Right ventricle myocardium superior (tissue), 1 donor: Measurements from ENCODE around the gene SLIT3. TPM values are rescaled to one million over a fixed set of nuclear protein-coding genes. Genes with fewer than 3 reads are reported as not detected.

Source experiments
- ATAC-seq: fragments of 200-7000 bp; cut with Tn5 transposase; one replicate; pipeline ENCODE4 v1.9.1; 2020; ENCODE audit warnings: mild to moderate bottlenecking; ENCODE audit not compliant: poor library complexity
- DNase-seq: peaks from one replicate; pipeline ENCODE4 v3.0.0-alpha.2; 2020
- intact Hi-C: fragments of 100-400 bp; cut with DNase I; formaldehyde crosslinking; loops from one replicate; pipeline ENCODE4 v1.11.2; 2022
- total RNA-seq: library from RNA; stranded (reverse); fragmentation: NEBNext Ultra II Directional; extraction: Animal tissue kit (Norgen Biotek cat#: 25700); gene quantifications from one replicate; pipeline ENCODE4 v1.2.1, GENCODE V29; 2021
- donor health status: DM: no; HTN: yes; CAD: no; lungs with severe emphysema.

Gene SLIT3
- total RNA-seq, 1 donor from 2014 or later = 12.5 TPM

DNA sequence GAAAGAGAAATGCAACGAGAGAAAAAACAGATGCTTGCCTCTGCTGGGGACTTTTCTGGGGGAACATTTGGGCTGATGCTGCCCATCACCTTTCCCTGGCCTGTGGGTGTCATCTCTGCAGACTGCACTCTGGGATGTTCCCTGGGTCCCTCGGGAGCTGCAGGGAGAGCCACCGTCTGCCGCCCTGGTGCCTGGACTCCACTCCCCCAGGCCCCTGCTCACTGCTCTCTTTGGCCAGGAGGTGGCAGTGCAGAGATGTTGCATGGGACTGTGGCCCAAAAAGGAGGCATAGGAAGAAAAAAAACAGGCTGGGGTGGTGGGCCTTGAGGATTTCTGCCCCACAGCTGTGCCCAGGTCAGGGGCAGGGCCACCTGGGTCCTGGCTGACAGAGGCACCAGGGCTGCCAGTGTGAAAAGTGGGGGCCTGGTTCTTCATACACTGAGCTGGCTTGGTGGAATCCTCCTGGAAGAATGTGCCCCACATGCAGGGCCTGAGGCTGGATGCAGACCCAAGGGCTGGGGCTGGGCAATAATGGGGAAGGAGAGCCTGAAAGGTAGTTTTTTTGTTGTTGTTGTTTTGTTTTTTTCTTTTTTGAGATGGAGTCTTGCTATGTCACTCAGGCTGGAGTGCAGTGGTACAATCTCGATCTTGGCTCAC, 353.6 kb downstream of the SLIT3 start:
- peak; percentile 68 for ATAC-seq
- intact Hi-C loops = loop anchor here (10.0 kb wide), 1 partner anchor 243 kb away; no protein-coding TSS in a partner anchor
- DNase-seq = peak; percentile 53

DNA sequence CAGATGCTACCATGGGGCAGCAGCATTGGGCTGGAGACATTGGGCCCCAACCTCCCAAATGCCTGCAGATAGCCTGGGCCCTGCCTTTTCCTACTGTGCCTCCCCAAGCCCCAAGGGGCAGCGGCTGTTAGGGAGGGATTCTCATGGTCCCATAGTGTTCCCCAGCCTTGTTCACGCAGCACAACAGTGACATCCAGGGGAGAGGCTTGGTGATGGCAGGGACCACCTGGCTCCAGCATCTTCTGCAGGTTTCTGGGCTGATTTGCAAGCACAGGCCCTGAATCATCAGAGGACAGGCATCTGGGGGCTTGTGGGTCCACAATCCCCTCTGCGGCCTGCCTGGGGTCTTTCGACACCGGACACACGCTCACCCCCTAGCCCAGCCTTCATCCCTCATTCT, 354.6 kb downstream of the SLIT3 start:
- intact Hi-C loops = loop anchor here (10.0 kb wide), 1 partner anchor 242 kb away; no protein-coding TSS in a partner anchor
- ATAC-seq = peak; percentile 51
- no peak for DNase-seq

DNA sequence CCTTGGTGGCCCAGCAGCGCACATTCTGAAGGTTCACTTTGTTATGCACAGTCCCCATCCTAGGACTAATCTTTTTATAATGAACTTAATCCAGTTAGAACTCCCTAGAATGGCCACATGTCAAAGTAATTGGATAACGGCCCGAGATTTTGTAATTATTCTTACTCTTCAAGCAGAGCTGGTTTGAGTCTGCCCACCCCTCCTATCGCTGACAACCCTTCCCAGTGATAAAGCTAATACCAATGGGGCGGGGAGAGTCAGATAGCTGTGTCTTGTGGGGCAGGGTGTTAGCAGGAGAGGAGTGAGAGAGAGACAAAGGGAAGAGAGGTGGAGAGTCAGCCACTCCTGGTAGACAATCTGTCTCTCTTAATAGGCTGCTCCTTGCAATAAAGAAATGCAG, 356.9 kb downstream of the SLIT3 start:
- DNase-seq (no peak), ATAC-seq (peak; percentile 32)
- intact Hi-C loops = loop anchor here (10.0 kb wide), 1 partner anchor 239 kb away; no protein-coding TSS in a partner anchor

DNA sequence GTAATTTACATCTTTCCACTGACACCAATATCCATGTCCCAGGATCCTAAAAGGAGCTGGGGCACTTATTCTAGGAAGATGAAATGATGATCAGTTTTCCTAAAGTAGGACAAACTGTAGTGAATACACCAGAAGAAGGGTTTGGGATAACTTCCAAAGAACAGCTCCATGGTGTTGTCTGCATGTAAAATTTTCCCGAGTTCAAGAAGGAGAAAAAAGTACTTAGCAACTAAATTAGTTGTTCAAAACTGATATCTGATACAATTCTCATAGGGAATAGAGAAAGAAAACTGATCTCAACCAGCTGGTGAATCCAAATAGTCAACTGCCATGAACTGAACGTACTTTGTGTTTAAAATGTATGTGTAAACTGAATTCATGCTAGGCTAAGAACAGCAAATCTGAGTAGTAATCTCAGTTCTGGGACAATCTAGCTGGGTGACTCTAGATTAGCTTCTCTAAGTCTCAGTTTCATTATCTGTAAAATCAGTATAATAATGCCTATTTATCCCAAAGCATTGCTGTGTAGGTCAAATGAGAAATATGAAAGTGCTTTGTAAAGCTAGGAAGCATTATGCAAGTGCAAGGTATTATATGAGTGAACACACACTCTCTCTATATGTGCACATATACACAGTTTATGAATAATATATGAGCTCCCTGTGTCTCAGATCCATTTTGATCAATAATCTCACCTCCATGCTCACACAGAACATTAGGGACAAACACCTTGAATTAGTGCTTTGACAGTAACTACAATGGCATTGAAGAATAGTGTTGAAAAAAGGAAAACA, 357.7 kb downstream of the SLIT3 start:
- intact Hi-C loops = loop anchor here (10.0 kb wide), 1 partner anchor 238 kb away; no protein-coding TSS in a partner anchor
- ATAC-seq (no peak), DNase-seq (no peak)

DNA sequence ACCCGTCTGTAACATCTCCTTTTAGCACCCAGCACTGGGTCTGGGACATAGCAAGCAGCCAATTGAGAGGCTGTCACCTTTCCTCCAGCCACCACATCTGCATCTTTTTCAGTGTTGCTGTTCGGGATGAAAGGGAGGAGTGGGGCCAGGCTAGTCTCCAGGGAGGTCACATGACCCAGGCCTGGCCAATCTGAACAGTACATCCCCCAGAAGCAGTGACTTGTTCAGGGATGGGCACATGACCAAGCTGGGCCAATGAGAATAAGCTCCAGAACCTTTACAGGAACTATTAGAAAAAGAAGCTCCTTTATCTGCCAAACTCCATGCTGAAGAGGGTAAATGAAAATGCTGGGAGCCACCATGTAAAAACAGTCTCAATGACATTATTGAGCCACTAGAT, 359.0 kb downstream of the SLIT3 start:
- intact Hi-C loops = loop anchor here (10.0 kb wide), 1 partner anchor 237 kb away; no protein-coding TSS in a partner anchor
- no peak for DNase-seq
- no peak for ATAC-seq

DNA sequence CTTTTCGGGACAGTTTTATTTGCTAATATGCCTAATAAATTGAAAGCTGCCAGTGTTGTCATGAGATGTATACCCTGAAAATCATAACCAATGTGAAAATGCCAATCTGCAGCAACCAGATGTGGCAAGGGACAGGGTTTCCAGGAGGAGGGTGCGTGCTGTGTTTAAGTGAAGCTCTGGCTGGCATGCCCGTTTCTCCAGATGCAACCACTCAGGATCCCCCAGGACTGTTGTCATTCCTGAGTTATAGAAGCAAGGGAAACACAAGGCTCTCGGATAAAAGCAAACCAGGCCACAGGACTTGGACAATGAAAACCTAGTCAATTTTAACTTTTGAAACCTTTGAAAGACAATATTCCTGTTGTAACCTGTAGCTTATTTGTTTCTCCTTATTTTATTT, 360.2 kb downstream of the SLIT3 start:
- intact Hi-C loops = loop anchor here (10.0 kb wide), 1 partner anchor 236 kb away; no protein-coding TSS in a partner anchor

DNA sequence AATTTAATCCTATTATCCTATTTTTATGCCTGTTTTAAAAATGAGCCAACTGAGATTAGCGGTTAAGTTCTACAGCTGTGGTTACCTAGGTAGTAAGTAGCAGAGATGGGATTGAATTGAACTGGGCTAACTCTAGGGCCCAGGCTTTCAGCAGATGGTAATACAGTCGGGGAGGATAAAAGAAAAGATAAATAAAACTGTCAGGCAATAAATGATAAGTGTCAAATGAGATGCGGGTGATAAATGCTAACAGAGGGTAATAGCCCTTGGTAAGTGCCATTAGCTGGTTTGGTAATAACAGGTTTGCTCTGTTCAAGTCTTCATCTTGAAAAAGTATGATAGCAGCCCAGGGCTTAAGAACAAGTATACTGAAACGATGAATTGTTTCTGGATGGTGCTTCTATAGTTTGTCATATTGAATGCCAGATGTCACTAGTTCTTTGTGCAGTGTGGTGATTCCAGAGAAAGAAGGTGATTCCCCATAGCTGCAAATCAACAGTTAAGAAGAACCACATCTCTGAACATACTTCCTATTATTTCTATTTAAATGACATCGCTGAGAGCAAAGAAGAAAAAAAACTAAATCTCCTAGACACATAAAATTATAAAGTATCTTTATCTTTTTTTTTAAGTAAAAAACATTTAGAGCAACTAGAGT, 360.9 kb downstream of the SLIT3 start:
- DNase-seq = no peak
- ATAC-seq = no peak
- intact Hi-C loops = loop anchor here (10.0 kb wide), 1 partner anchor 235 kb away; no protein-coding TSS in a partner anchor

More for the DNA sequence above, 360.2 kb downstream of the SLIT3 start:
- ATAC-seq (no peak), DNase-seq (no peak)

DNA sequence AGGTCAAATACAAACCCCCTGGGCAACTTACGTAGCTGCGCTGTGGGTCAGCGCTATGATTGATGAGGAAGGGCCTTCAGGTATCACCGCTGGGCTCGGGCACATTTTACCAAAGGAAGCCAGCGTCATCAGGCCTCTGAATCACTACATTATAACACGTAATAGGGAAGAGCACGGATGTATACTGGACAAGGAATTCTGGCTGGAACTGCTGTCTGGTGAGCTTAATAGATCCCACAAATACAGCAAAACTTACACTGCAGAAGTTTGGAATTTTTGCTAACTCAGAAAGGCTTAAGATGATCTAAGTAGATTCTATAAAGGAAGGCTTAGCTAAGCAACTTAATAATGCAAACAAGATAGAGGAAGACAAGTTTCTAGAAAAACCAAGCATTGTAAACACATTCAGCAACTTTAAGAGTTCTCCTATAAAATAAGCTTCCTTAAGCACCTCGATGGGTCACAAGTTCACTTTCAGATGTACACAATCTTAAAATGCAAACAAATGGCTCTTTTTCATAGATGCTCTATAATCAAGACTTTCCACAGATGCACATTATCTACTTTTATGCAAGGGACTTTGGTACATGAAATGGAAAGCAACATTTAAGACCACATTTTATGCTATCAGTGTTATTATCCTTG, 361.7 kb downstream of the SLIT3 start:
- DNase-seq (no peak), ATAC-seq (no peak)
- intact Hi-C loops = no loop called here

DNA sequence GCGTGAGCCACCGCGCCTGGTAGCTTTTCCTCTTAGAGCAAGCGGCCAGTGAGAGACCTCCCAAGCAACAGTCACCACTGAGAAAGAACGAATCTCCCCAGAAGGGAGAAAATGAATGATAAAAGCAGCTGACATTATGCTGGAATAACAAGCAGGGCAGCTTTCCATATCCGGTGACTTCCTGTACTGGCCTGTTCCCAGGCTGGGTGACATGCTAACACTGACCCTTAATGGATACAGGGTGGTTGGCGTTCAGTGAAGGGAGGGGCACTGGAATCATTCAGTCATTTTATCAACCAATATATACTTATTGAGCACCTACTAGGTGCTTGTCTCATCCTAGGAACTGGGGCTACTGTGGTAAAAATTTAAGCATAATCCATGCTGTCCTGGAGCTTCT, 364.4 kb downstream of the SLIT3 start:
- intact Hi-C loops = no loop called here
- DNase-seq = no peak
- no peak for ATAC-seq

DNA sequence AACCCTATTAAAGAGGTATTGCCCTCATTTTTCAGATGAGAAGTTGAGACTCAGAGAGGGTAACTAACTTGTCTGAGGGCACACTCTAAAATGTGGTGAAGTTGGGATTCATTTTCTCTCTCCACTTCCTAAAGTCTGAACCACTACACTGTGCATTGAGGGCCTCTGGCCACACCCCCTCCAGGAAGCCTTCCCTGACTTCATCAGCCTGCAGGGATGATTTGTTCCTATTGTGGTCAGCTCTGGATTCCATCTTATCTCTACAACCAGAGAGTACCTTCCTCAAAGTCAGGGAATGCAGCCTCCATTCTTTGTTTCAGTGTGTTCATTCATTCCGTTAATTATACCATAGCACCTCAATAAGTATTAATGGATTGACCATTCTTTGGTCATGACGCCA, 365.8 kb downstream of the SLIT3 start:
- intact Hi-C loops = no loop called here
- no peak for ATAC-seq
- no peak for DNase-seq

DNA sequence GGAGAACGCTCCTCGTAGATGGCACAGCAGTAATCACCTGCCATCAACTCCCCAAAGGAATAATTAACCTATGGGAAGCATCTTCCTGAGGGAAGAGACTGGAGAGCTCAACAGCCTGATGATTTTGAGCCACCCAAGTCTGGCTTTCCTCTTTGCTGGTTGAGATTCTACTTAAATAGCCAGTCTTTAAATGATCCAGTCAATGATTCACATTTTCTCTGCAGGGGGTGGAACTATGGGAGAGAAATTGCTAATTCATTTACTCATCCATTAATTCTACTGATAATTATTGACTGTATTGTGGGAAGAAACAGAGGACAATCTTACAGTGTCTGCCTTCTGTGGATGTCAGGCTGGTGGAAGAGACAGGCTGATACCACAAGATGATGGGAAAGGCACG, 366.8 kb downstream of the SLIT3 start:
- no peak for DNase-seq
- intact Hi-C loops = no loop called here
- no peak for ATAC-seq

DNA sequence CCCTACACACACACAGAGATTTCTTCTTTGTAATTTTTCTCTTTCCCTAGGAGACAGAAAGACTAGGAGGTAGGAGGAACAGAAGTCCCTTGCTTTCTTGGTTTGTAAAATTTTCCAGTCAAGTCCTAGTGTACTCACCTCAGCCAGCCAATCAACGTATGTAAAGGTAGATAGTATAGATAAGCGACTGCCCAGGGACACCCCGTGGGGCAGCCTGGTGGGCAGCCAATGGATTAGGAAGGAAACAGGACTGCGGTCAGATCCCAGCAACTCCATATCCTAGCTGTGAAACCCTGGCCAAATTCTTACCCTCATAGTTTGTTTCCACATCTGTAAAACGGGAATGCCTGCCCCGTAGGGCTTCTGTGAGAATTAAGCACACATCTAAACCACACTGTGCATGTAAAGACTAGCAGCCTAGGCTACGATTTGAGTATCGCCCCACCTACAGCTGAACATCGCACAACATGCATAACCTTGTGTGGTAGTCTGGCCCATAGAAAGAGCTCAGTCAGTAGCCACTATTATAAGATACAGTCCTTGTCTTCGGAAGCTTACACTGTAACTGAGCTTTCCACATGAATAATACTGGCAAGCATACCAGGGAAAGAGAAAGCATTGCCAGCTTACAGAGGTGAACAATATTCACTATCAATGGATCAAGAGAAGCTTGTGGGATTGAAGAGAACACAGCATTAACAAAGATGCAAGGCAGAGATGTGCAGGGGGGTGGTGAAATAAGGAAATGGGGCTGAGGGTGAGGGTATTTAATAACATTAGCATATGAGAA, 368.3 kb downstream of the SLIT3 start:
- ATAC-seq (no peak), DNase-seq (no peak)
- intact Hi-C loops = no loop called here

DNA sequence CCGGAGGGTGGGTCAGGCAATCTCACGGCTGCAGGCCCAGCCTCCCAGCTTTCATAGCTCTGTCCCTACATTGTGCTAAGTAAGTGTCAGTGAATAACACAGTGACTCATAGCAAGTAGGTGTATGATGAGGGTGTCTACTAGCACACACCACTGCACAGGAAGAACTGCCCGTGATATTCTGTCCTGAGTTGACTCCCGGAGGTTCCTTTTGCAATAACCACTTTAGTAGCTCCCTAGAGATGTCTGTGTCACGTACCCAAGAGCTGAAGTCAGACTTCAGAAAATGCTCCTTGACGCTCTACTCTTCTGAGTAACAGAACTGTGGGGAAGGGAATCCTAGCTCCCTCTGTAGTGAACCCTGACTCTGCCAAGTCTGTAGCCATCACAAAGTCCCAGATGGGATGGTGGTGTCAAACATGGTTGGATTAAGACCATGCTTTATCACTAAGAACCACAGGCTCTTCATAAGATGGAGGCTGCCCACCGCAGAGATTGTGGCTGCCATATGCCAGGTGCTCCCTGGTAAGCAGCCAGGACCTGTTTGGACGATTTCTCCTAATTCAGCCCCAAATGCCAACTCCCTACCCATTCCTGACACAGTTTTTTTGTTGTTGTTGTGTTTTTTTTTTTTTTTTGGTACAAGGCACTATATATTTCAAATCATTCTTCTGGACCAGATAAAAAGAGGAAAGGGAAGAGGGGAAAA, 369.1 kb downstream of the SLIT3 start:
- DNase-seq = no peak
- ATAC-seq = peak; percentile 36
- intact Hi-C loops = no loop called here

DNA sequence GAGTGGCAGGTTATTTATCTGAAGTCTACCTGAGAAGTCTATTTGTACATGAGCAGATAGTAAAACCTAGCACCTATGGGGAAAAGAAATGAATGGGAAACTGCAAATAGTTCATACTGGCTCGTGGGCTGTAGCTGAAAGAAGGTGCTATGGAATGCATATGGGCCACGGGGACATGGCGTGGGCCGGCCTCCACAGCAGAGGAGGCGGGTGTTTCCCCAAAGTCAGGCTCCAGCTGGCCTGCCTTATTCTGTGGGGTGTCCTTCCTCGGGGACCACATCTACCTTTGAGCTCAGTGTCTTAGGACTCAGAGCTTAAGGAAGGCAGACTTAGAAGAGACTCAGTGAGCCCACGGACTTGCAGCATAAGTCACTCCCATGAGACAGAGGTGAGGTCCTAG, 371.3 kb downstream of the SLIT3 start:
- DNase-seq = no peak
- intact Hi-C loops = no loop called here
- ATAC-seq = no peak

DNA sequence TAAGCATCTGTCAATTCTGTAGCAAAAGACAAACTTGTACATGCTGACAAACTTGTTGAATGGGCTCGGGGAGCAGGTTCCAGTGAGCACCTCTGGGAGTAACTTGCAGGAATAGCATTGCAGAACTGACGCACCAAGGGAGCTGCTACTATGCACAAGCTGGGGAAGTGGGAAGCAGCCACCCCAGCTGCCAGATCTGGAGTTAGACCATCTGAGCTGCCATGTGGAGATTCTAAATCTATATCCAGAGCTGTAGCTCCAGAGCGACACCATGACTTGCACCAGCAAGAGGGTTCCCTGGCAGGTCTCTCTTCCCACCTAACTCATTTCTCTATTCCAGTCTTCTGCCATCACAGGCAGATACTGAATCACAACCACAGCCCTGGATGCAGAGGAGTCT, 375.8 kb downstream of the SLIT3 start:
- no peak for ATAC-seq
- intact Hi-C loops = no loop called here

DNA sequence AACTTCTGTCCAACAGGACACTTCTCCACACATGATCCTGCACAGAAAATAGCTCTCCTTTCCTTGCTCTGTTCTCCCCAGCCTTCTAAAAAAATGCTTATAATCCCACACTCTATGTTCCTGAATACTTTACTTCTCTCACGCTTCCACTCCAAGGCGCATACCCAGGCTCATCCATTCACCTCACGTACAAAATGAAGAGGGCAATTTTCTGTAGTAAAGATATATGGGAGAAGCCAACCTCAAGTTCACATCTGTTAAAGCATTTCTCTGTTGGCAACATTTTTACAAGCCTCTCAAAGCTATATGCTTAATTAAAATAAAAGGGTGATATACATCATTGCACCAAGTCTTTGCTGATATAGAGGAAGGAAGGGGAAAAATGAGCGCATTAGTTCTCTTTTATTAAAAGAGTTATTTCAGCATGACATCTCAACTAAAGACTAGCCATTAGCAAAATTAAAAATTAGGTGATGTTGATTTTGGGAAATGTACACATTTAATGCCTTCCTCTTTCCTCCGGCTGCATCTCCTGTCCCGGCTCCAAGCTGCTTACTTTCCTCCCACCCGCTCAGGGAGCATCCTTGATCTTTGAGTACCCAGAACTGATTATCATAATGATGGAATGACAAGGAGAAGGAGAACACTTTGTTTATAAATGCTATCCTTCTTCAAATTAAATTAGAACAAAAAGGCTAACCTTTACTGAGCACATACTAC, 379.6 kb downstream of the SLIT3 start:
- no peak for DNase-seq
- intact Hi-C loops = no loop called here
- ATAC-seq = no peak

More for the DNA sequence above, 375.8 kb downstream of the SLIT3 start:
- DNase-seq = no peak
